Colonic mucosa (tissue), 4 donors: ENCODE measurements around the gene PLPPR4. TPM values are rescaled to one million over a fixed set of nuclear protein-coding genes. Genes with fewer than 3 reads are reported as not detected.
"Not testable (repeated sequence)": the region's sequence is repeated elsewhere in the genome, so short reads cannot be mapped to it uniquely, and the experiment has no call there.

Experiments
- DNase-seq: peaks from one replicate; pipeline ENCODE4 v3.0.0-alpha.2; 2020
- H3K27ac ChIP-seq: fragments of 200-600 bp; one replicate; pipeline ENCODE4 v1.8.0; 2021
- H3K27me3 ChIP-seq: fragments of 200-600 bp; one replicate; pipeline ENCODE4 v1.8.0; 2021
- H3K36me3 ChIP-seq: fragments of 200-600 bp; one replicate; pipeline ENCODE4 v1.8.0; 2021
- H3K4me1 ChIP-seq: fragments of 200-600 bp; one replicate; pipeline ENCODE4 v1.8.0; 2021; ENCODE audit warnings: mild to moderate bottlenecking
- H3K4me3 ChIP-seq: fragments of 200-600 bp; one replicate; pipeline ENCODE4 v1.8.0; 2021
- H3K9ac ChIP-seq, 2 donors: one replicate each; pipeline ENCODE4 v1.7.0; 2013; ENCODE audit warnings: control low read depth in 2 of 2, low read depth in 2 of 2, low read length in 2 of 2
- H3K9me3 ChIP-seq: fragments of 200-600 bp; one replicate; pipeline ENCODE4 v1.8.0; 2021
- intact Hi-C: fragments of 100-400 bp; cut with DNase I; formaldehyde crosslinking; loops from one replicate; pipeline ENCODE4 v1.14.1; 2022
- total RNA-seq, 2 donors: library from RNA; stranded (reverse); fragmentation: NEBNext Ultra II Directional in 1 of 2; extraction: Animal tissue kit (Norgen Biotek cat#: 25700) in 1 of 2; gene quantifications; one replicate each; pipeline ENCODE4 v1.2.1, GENCODE V29; 2021
- TF ChIP-seq, protein P1 (sequence below): fragments of 200-600 bp; IDR thresholded peaks from one replicate; pipeline ENCODE4 v1.8.0; 2022; ENCODE audit warnings: antibody characterized with exemption, mild to moderate bottlenecking
- donor health status: healthy.
- donor health status: DM: no; HTN: no; CAD: no.
- donor health status: DM: no; HTN: no; CAD: no.

The PLPPR4 gene
- total RNA-seq, 2 donors from 2014 or later = 0.12 to 0.48 TPM

DNA sequence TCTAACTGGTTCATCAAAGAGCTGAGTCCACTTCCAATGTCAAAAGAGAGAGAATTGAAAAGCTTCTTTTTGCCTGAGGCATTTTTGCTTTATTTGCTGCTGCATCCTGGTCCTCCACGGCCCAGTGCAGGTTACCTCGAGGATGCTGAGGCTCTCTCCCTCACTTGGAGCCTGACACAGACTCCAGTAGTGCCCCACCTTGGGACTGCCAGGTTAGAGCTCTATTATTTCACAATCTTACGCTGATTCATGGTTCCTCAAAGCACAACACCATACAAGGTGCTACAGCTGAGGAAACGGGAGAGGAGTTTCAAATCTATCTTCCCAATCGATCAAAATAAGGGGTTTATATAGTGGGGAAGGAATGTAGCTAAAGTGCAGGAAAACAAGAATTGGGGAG is 13.6 kb upstream of the PLPPR4 start:
- Histone ChIP-seq H3K4me1 (no peaks in the 10 kb centered on the region), H3K27me3 (no peaks in the 10 kb centered on the region), H3K4me3 (no peak overlapping the region), H3K36me3 (no peaks in the 10 kb centered on the region), H3K27ac (no peak overlapping the region), H3K9me3 (no peaks in the 10 kb centered on the region), H3K9ac (no peak overlapping the region)
- intact Hi-C loops = no loop called here
- no peak for DNase-seq
- TF ChIP-seq, protein P1, sequence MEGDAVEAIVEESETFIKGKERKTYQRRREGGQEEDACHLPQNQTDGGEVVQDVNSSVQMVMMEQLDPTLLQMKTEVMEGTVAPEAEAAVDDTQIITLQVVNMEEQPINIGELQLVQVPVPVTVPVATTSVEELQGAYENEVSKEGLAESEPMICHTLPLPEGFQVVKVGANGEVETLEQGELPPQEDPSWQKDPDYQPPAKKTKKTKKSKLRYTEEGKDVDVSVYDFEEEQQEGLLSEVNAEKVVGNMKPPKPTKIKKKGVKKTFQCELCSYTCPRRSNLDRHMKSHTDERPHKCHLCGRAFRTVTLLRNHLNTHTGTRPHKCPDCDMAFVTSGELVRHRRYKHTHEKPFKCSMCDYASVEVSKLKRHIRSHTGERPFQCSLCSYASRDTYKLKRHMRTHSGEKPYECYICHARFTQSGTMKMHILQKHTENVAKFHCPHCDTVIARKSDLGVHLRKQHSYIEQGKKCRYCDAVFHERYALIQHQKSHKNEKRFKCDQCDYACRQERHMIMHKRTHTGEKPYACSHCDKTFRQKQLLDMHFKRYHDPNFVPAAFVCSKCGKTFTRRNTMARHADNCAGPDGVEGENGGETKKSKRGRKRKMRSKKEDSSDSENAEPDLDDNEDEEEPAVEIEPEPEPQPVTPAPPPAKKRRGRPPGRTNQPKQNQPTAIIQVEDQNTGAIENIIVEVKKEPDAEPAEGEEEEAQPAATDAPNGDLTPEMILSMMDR = no peak

DNA sequence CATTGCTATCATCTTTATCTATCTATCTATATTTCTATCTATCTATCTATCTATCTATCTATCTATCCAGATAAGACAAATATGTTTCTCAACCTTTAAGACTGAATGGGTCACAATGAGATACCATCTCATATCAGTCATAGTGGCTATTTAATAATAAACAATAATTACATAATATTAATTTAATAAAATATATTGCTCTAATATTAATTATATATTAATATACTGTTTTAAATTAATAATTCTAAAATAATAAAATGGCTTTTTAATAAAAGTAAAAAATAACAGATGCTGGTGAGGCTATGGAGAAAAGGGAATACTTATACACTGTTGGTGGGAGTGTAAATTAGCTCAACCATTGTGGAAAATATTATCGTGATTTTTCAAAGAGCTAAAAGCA is 13.0 kb upstream of the PLPPR4 start:
- H3K4me3 ChIP-seq = no peak overlapping the region
- no peak overlapping the region for H3K9ac ChIP-seq
- no peak for DNase-seq
- no peaks in the 10 kb centered on the region for H3K27me3 ChIP-seq
- no peak overlapping the region for H3K27ac ChIP-seq
- TF ChIP-seq, protein P1 = no peak
- intact Hi-C loops = no loop called here
- no peaks in the 10 kb centered on the region for H3K36me3 ChIP-seq
- H3K4me1 ChIP-seq = no peaks in the 10 kb centered on the region
- H3K9me3 ChIP-seq = no peaks in the 10 kb centered on the region

DNA sequence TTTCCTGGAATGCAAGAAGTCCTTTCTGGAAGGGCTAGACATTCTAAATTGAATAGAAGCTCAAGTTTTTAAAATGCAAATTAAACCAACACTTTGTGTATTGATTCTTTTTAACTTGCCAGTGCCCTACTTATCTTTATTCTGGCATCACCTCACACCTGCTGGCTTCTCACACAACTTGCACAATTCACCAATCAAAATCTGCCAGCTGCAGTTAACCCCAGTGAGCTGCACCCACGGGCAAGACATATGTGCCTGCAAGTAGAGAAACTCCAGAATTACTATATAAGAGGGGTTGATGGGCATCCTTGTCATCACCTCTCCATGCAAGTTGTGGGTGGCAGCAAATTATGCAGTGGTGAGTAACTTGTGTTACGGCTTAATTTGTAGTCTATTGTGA is 11.7 kb upstream of the PLPPR4 start:
- no peak overlapping the region for H3K27ac ChIP-seq
- TF ChIP-seq, protein P1 = no peak
- H3K9ac ChIP-seq = no peak overlapping the region
- DNase-seq = no peak
- no peak overlapping the region for H3K4me3 ChIP-seq
- H3K36me3 ChIP-seq = no peaks in the 10 kb centered on the region
- H3K4me1 ChIP-seq = no peaks in the 10 kb centered on the region
- no peaks in the 10 kb centered on the region for H3K27me3 ChIP-seq
- intact Hi-C loops = no loop called here
- H3K9me3 ChIP-seq = no peaks in the 10 kb centered on the region

DNA sequence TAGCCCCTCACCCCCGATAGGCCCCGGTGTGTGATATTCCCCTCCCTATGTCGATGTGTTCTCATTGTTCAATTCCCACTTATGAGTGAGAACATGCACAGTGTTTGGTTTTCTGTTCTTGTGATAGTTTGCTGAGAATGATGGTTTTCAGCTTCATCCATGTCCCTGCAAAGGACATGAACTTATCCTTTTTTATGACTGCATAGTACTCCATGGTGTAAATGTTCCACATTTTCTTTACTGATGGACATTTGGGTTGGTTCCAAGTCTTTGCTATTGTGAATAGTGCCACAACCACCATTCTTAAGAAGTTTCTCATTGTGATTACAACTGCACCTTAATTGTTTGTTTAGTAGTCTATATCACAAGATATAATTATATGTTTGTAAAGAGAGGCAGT is 3.9 kb upstream of the PLPPR4 start:
- DNase-seq, H3K9ac ChIP-seq: not testable (repeated sequence)

DNA sequence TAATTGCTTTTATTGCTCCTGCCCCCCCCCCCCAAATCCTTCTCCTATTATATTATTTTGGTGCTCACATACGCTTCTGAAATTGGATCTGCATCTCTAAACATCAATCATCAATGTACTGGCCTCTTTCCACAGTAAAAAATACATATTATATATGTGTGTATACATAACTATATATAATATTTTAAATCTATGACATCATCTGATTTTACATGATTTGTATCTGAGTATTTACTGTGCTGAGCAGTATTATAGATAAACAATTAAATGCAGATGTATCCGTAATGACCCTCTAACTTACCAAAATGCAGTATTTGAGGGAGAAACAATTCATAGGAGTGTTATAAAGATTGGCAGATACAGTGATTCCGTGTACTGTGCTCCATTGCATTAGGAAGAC is 832 bp downstream of the PLPPR4 start:
- H3K36me3 ChIP-seq = no peaks in the 10 kb centered on the region
- no peak overlapping the region for H3K27ac ChIP-seq
- H3K27me3 ChIP-seq = peaks cover 8% of the 10 kb centered on the region
- H3K9ac ChIP-seq = no peak overlapping the region
- H3K4me1 ChIP-seq = no peaks in the 10 kb centered on the region
- DNase-seq = no peak
- intact Hi-C loops = no loop called here
- no peaks in the 10 kb centered on the region for H3K9me3 ChIP-seq
- no peak overlapping the region for H3K4me3 ChIP-seq
- TF ChIP-seq, protein P1 = no peak

More for the DNA sequence above, 3.9 kb upstream of the PLPPR4 start:
- H3K27ac ChIP-seq, H3K4me3 ChIP-seq, intact Hi-C loops, H3K4me1 ChIP-seq, H3K9me3 ChIP-seq, H3K36me3 ChIP-seq, H3K27me3 ChIP-seq: not testable (repeated sequence)

DNA sequence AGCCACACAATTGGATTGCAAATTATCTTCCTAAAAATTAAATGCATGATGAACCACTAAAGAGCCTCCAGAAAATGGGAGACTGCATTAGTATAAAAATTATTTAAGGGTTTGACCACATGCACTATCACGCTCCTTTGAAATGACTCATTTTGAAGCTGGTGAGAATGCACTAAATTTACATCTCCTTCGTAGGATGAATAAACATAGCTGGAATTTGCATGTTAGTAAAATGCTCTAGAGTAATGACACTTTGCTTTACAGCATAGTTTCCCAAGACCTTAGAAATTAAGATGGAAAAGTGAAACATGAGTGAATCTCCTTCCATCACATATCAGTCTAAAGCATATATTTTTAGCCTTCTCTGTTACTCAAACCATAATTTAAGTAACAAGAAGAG is 2.4 kb downstream of the PLPPR4 start:
- Histone ChIP-seq H3K9ac (no peak overlapping the region), H3K36me3 (no peaks in the 10 kb centered on the region), H3K27me3 (peaks cover 8% of the 10 kb centered on the region), H3K4me3 (no peak overlapping the region), H3K9me3 (no peaks in the 10 kb centered on the region), H3K4me1 (no peaks in the 10 kb centered on the region), H3K27ac (no peak overlapping the region)
- DNase-seq = no peak
- TF ChIP-seq, protein P1 = no peak
- intact Hi-C loops = no loop called here
